ENCODE measurements around the gene TLE4.

GRCh38 chr9:79616013-79616412 lies 44.2 kb downstream of the TLE4 start:
- TF ChIP-seq MXI1 (IDR thresholded peaks at IDR 0.05; ENCODE audit: low read depth, low read length) (no peak), POLR2A (IDR thresholded peaks at IDR 0.05; ENCODE audit: low read depth, low read length) (no peak), ATF7 (IDR thresholded peaks at IDR 0.05; ENCODE audit: low read depth) (no peak)
- TF ChIP-seq, protein P1, sequence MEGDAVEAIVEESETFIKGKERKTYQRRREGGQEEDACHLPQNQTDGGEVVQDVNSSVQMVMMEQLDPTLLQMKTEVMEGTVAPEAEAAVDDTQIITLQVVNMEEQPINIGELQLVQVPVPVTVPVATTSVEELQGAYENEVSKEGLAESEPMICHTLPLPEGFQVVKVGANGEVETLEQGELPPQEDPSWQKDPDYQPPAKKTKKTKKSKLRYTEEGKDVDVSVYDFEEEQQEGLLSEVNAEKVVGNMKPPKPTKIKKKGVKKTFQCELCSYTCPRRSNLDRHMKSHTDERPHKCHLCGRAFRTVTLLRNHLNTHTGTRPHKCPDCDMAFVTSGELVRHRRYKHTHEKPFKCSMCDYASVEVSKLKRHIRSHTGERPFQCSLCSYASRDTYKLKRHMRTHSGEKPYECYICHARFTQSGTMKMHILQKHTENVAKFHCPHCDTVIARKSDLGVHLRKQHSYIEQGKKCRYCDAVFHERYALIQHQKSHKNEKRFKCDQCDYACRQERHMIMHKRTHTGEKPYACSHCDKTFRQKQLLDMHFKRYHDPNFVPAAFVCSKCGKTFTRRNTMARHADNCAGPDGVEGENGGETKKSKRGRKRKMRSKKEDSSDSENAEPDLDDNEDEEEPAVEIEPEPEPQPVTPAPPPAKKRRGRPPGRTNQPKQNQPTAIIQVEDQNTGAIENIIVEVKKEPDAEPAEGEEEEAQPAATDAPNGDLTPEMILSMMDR (IDR thresholded peaks at IDR 0.05 in 2 of 3, conservative IDR thresholded peaks at IDR 0.05 in 1 of 3; ENCODE audit: control insufficient read depth in 2 of 3, extremely low read depth in 1 of 3, insufficient read depth in 1 of 3, low read depth in 3 of 3, low read length in 3 of 3), result no peak
